ENCODE measurements around the gene FILIP1. TPM values are rescaled to one million over a fixed set of nuclear protein-coding genes. Genes with fewer than 3 reads are reported as not detected.

The FILIP1 gene
- total RNA-seq, 4 donors from 2014 or later, result 57.5 to 123 (median 93.8) TPM

DNA sequence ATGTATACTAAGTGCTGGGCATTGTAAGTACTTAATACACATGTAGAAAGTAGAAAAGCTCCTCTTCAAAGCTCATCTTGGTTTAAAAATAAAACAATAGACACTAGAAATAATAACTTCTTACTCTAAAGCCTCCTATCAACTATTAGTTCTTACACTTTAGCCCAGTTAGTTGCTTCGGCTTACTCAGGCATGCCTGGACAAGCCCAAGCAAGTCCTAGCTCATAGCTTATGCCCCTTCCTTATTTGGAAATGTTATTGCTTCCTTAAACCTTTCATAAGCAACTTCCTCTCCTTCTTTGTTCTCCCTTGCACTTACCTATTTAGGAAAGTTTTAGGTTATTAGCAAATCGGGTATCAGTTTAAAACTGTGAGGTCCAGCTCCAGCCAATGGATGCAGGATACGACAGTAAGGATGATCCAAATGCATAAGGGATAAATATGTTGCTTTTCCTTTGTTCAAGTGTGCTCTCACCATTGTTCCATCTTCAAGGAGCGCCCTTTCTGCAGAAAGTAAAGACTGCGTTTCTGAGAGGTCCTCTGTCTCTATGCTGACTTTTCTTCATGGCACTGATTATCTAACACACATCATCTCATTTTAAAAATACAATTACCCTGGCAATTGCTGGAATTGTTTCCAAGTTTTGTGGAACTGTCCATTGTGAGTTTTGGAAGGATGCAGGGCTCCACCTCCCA lies 221.3 kb downstream of the FILIP1 start:
- H3K4me3 ChIP-seq, result no peak overlapping the region
- H3K9me3 ChIP-seq, result no peaks in the 10 kb centered on the region
- TF ChIP-seq POLR2A (IDR thresholded peaks at IDR 0.05), result no peak
- TF ChIP-seq, protein P1, sequence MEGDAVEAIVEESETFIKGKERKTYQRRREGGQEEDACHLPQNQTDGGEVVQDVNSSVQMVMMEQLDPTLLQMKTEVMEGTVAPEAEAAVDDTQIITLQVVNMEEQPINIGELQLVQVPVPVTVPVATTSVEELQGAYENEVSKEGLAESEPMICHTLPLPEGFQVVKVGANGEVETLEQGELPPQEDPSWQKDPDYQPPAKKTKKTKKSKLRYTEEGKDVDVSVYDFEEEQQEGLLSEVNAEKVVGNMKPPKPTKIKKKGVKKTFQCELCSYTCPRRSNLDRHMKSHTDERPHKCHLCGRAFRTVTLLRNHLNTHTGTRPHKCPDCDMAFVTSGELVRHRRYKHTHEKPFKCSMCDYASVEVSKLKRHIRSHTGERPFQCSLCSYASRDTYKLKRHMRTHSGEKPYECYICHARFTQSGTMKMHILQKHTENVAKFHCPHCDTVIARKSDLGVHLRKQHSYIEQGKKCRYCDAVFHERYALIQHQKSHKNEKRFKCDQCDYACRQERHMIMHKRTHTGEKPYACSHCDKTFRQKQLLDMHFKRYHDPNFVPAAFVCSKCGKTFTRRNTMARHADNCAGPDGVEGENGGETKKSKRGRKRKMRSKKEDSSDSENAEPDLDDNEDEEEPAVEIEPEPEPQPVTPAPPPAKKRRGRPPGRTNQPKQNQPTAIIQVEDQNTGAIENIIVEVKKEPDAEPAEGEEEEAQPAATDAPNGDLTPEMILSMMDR (IDR thresholded peaks at IDR 0.05 in 4 of 5, conservative IDR thresholded peaks at IDR 0.05 in 1 of 5), result no peak
- no peaks in the 10 kb centered on the region for H3K27me3 ChIP-seq
- peaks cover 34 to 47% of the 10 kb centered on the region in 2 donors for H3K4me1 ChIP-seq
- H3K27ac ChIP-seq, result peak overlapping the region in 1 of 4 donors; percentile 45
- no peaks in the 10 kb centered on the region for H3K36me3 ChIP-seq
- no peak for DNase-seq
- in situ Hi-C loops (cut with MboI; ENCODE audit: low sequenced_read_pairs in 4 of 4), result no loop called here
- ATAC-seq, result no peak
- intact Hi-C loops (cut with DNase I; ENCODE audit: low total_unique reads), result no loop called here

- peaks cover 25 to 29% of the 10 kb centered on the region in 2 donors for H3K4me1 ChIP-seq
- H3K27ac ChIP-seq, result peak overlapping the region in 1 of 4 donors; percentile 3
- DNase-seq (no peak), ATAC-seq (no peak)
- H3K9me3 ChIP-seq, result no peaks in the 10 kb centered on the region
- peaks cover 0 to 10% of the 10 kb centered on the region in 2 donors for H3K36me3 ChIP-seq
- intact Hi-C loops (cut with DNase I; ENCODE audit: low total_unique reads) (no loop called here), in situ Hi-C loops (cut with MboI; ENCODE audit: low sequenced_read_pairs in 4 of 4) (loop anchor here (5.0 to 10.0 kb wide), 4 partner anchors 98 to 258 kb away; no protein-coding TSS in a partner anchor)
- TF ChIP-seq, protein P1 (IDR thresholded peaks at IDR 0.05 in 4 of 5, conservative IDR thresholded peaks at IDR 0.05 in 1 of 5), result no peak
- no peak for TF ChIP-seq POLR2A (IDR thresholded peaks at IDR 0.05)
- H3K4me3 ChIP-seq, result no peak overlapping the region
- no peaks in the 10 kb centered on the region for H3K27me3 ChIP-seq
Measured at GRCh38 chr6:75268988-75269354, 224.6 kb downstream of the FILIP1 start.

GRCh38 chr6:75268121-75268987 lies 225.2 kb downstream of the FILIP1 start:
- H3K36me3 ChIP-seq, result peaks cover 0 to 16% of the 10 kb centered on the region in 2 donors
- intact Hi-C loops (cut with DNase I; ENCODE audit: low total_unique reads), result no loop called here
- H3K27ac ChIP-seq, result peak overlapping the region in 1 of 4 donors; percentile 4
- no peaks in the 10 kb centered on the region for H3K27me3 ChIP-seq
- DNase-seq (no peak), ATAC-seq (no peak)
- peaks cover 21 to 24% of the 10 kb centered on the region in 2 donors for H3K4me1 ChIP-seq
- in situ Hi-C loops (cut with MboI; ENCODE audit: low sequenced_read_pairs in 4 of 4), result loop anchor here (5.0 to 10.0 kb wide), 4 partner anchors 99 to 259 kb away; no protein-coding TSS in a partner anchor
- TF ChIP-seq, protein P1 (IDR thresholded peaks at IDR 0.05 in 4 of 5, conservative IDR thresholded peaks at IDR 0.05 in 1 of 5), result no peak
- TF ChIP-seq POLR2A (IDR thresholded peaks at IDR 0.05), result no peak
- no peak overlapping the region for H3K4me3 ChIP-seq
- H3K9me3 ChIP-seq, result no peaks in the 10 kb centered on the region

GRCh38 chr6:75267461-75267860 lies 226.1 kb downstream of the FILIP1 start:
- in situ Hi-C loops (cut with MboI; ENCODE audit: low sequenced_read_pairs in 4 of 4), result loop anchor here (5.0 to 10.0 kb wide), 4 partner anchors 100 to 260 kb away; no protein-coding TSS in a partner anchor
- ATAC-seq (peak in 1 of 2 donors; percentile 25), DNase-seq (no peak)
- Histone ChIP-seq H3K27ac (peak overlapping the region in 3 of 4 donors; percentile 2 to 4 (median 4)), H3K4me1 (peaks cover 15 to 18% of the 10 kb centered on the region in 2 donors), H3K4me3 (no peak overlapping the region), H3K36me3 (peaks cover 0 to 23% of the 10 kb centered on the region in 2 donors), H3K9me3 (no peaks in the 10 kb centered on the region), H3K27me3 (no peaks in the 10 kb centered on the region)
- intact Hi-C loops (cut with DNase I; ENCODE audit: low total_unique reads), result no loop called here
- TF ChIP-seq POLR2A (IDR thresholded peaks at IDR 0.05), result no peak
- TF ChIP-seq, protein P1 (IDR thresholded peaks at IDR 0.05 in 4 of 5, conservative IDR thresholded peaks at IDR 0.05 in 1 of 5), result no peak
